ENCODE data around the gene FBXO31.

The FBXO31 gene

GRCh38 chr16:87312008-87312407 lies 71.6 kb downstream of the FBXO31 start:
- Histone ChIP-seq H3K27ac (no peak overlapping the region), H3K4me3 (no peak overlapping the region)
- DNase-seq (ENCODE audit: low spot score), result no peak
- no peak for TF ChIP-seq CTCF (IDR thresholded peaks at IDR 0.05)

- H3K27ac ChIP-seq, result no peak overlapping the region
- DNase-seq (ENCODE audit: low spot score), result no peak
- no peak overlapping the region for H3K4me3 ChIP-seq
- no peak for TF ChIP-seq CTCF (IDR thresholded peaks at IDR 0.05)
These were observed 72.2 kb downstream of the FBXO31 start for GRCh38 chr16:87311387-87311786.

GRCh38 chr16:87310610-87311009 lies 73.0 kb downstream of the FBXO31 start:
- no peak for TF ChIP-seq CTCF (IDR thresholded peaks at IDR 0.05)
- no peak overlapping the region for H3K27ac ChIP-seq
- DNase-seq (ENCODE audit: low spot score), result no peak
- H3K4me3 ChIP-seq, result no peak overlapping the region

- Histone ChIP-seq H3K4me3 (no peak overlapping the region), H3K27ac (no peak overlapping the region)
- DNase-seq (ENCODE audit: low spot score), result peak; percentile 45
- no peak for TF ChIP-seq CTCF (IDR thresholded peaks at IDR 0.05)
These were observed 73.7 kb downstream of the FBXO31 start for GRCh38 chr16:87309620-87310525.

- H3K27ac ChIP-seq, result no peak overlapping the region
- no peak overlapping the region for H3K4me3 ChIP-seq
- TF ChIP-seq CTCF (IDR thresholded peaks at IDR 0.05), result no peak
- DNase-seq (ENCODE audit: low spot score), result no peak
These were observed 74.8 kb downstream of the FBXO31 start for GRCh38 chr16:87308826-87309225.

GRCh38 chr16:87306516-87306915 lies 77.1 kb downstream of the FBXO31 start:
- no peak for TF ChIP-seq CTCF (IDR thresholded peaks at IDR 0.05)
- H3K27ac ChIP-seq, result no peak overlapping the region
- DNase-seq (ENCODE audit: low spot score), result no peak
- H3K4me3 ChIP-seq, result no peak overlapping the region

Data from coronary artery (tissue), 2 donors.